Ectodermal cell (in vitro differentiated cells): ENCODE results near the gene SLC38A11.

ENCODE experiments used
- H3K27ac ChIP-seq: 2 replicates; pipeline ENCODE4 v1.7.0; 2013; ENCODE audit warnings: mild to moderate bottlenecking, low read depth, low read length; ENCODE audit not compliant: insufficient read depth, poor library complexity, severe bottlenecking
- H3K27me3 ChIP-seq: 2 replicates; pipeline ENCODE4 v1.7.0; 2013; ENCODE audit warnings: mild to moderate bottlenecking, low read length; ENCODE audit not compliant: insufficient read depth, control insufficient read depth, poor library complexity, severe bottlenecking
- H3K36me3 ChIP-seq: one replicate; pipeline ENCODE4 v1.7.0; 2013; ENCODE audit warnings: low read length; ENCODE audit not compliant: control insufficient read depth, insufficient read depth
- H3K4me1 ChIP-seq: one replicate; pipeline ENCODE4 v1.7.0; 2013; ENCODE audit warnings: low read length; ENCODE audit not compliant: control insufficient read depth, insufficient read depth
- H3K4me3 ChIP-seq: 2 replicates; pipeline ENCODE4 v1.7.0; 2013; ENCODE audit warnings: low read depth, low read length, control low read depth; ENCODE audit not compliant: insufficient read depth
- H3K9me3 ChIP-seq: 2 replicates; pipeline ENCODE4 v1.7.0; 2013; ENCODE audit warnings: mild to moderate bottlenecking, low read length, moderate library complexity; ENCODE audit not compliant: control insufficient read depth
- WGBS, 2 experiments: methylation state at CpG; one replicate each; pipeline ENCODE4 v1.1.7; 2013; ENCODE audit warnings: missing lambda C conversion rate in 2 of 2; 5-methylcytosine and 5-hydroxymethylcytosine counted together

Gene SLC38A11

DNA sequence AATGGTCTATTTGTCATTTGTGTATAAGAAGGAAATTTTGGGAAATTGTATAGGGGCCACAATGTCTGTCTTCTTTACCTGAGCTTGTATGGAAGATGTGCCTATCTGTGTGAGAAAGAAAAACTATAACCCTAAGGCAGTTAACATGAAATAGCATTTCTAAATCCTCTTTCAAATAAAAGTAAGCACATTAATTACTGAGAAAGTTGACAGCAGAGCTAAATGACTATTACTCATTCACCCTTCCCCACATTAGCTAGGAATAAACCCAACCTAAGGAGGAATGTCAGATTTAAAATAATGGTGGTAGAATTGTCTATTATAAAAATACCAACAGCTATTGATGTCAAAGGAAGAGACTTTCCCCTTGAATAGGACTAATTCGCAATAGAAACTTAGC lies 56.2 kb downstream of the SLC38A11 start:
- Histone ChIP-seq H3K4me1 (no peaks in the 10 kb centered on the region), H3K36me3 (no peaks in the 10 kb centered on the region), H3K27ac (no peak overlapping the region), H3K9me3 (no peaks in the 10 kb centered on the region), H3K27me3 (no peaks in the 10 kb centered on the region), H3K4me3 (no peak overlapping the region)
- no CpG with 5 or more reads among the region's 1 CpG for WGBS, 2 experiments

- Histone ChIP-seq H3K36me3 (no peaks in the 10 kb centered on the region), H3K4me3 (no peak overlapping the region), H3K27me3 (no peaks in the 10 kb centered on the region), H3K9me3 (no peaks in the 10 kb centered on the region), H3K27ac (no peak overlapping the region), H3K4me1 (no peaks in the 10 kb centered on the region)
- WGBS, 2 experiments = 91% methylated on average over 3 of the region's 3 CpGs
Observed at GRCh38 chr2:164898475-164898874, 56.9 kb downstream of the SLC38A11 start.

DNA sequence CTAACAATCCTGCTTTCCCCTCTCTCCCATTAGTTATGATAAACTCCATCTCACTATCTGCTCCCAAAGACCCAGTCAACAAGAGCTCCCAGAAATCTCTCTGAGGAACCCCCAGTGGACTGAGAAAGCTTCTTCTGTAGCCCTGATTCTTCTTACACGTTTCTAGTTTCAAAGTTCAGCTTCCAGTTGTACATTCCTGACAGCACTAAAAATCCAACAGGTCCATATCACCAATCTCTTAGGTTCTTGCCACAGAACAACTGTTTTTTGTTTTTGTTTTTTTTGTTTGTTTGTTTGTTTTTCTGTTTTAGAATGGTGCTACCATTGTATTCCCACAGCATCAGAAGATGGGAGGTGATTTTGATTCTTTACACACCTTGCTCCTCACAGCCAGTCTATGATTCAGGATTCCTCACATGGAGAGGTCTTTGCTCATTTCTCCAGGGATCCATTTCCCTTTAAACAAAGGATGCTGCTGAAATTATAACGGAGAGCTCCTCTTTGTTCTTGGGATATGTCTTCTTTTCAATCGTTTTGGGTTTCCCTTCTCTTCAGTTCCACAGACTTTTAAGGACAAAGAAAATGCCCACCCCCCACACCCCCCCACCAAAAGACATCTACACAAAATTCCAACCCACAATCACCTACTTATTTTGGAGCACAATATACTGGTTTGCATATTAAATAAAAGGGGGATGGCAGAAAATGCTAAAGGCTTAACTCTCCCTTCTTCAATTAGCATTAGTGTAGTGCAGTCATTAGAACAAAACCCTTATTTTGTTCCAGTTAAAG lies 57.7 kb downstream of the SLC38A11 start:
- 44 to 55% methylated on average over 3 of the region's 3 CpGs for WGBS, 2 experiments
- no peaks in the 10 kb centered on the region for H3K4me1 ChIP-seq
- no peaks in the 10 kb centered on the region for H3K27me3 ChIP-seq
- H3K4me3 ChIP-seq = no peak overlapping the region
- H3K36me3 ChIP-seq = no peaks in the 10 kb centered on the region
- no peaks in the 10 kb centered on the region for H3K9me3 ChIP-seq
- no peak overlapping the region for H3K27ac ChIP-seq

- no peaks in the 10 kb centered on the region for H3K36me3 ChIP-seq
- no peak overlapping the region for H3K27ac ChIP-seq
- no peak overlapping the region for H3K4me3 ChIP-seq
- H3K4me1 ChIP-seq = no peaks in the 10 kb centered on the region
- 43 to 52% methylated on average over 2 to 3 of the region's 3 CpGs for WGBS, 2 experiments
- H3K9me3 ChIP-seq = no peaks in the 10 kb centered on the region
- H3K27me3 ChIP-seq = no peaks in the 10 kb centered on the region
Observed at GRCh38 chr2:164896634-164897355, 58.5 kb downstream of the SLC38A11 start.

DNA sequence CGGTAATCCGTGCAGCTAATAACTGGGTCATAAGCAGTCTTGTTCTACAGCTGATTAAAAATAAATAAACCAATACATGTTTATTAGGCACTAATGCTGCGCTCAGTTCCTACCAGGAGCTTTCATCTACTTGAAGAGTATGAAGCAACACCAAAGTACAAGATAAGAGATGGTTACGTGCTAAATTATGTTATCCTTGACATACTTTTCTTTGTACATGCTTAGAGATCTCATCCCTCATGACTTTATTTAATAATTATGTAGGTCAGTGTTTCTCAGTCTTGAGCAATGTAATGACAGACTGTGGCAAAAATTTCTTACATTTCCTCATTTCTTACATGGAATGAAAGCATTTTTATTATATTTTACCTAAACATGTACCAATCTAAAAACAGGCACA lies 59.1 kb downstream of the SLC38A11 start:
- 98 to 100% methylated on average over 2 to 4 of the region's 4 CpGs for WGBS, 2 experiments
- H3K36me3 ChIP-seq = no peaks in the 10 kb centered on the region
- no peak overlapping the region for H3K4me3 ChIP-seq
- no peaks in the 10 kb centered on the region for H3K27me3 ChIP-seq
- no peak overlapping the region for H3K27ac ChIP-seq
- no peaks in the 10 kb centered on the region for H3K4me1 ChIP-seq
- H3K9me3 ChIP-seq = no peaks in the 10 kb centered on the region

GRCh38 chr2:164891460-164891859 lies 63.9 kb downstream of the SLC38A11 start:
- H3K27ac ChIP-seq = no peak overlapping the region
- no peaks in the 10 kb centered on the region for H3K9me3 ChIP-seq
- H3K27me3 ChIP-seq = no peaks in the 10 kb centered on the region
- no peak overlapping the region for H3K4me3 ChIP-seq
- no peaks in the 10 kb centered on the region for H3K36me3 ChIP-seq
- no peaks in the 10 kb centered on the region for H3K4me1 ChIP-seq
- WGBS, 2 experiments = 94 to 95% methylated on average over 5 of the region's 5 CpGs

GRCh38 chr2:164890544-164890943 lies 64.8 kb downstream of the SLC38A11 start:
- WGBS, 2 experiments = 63 to 65% methylated on average over 4 of the region's 4 CpGs
- Histone ChIP-seq H3K27ac (no peak overlapping the region), H3K4me1 (no peaks in the 10 kb centered on the region), H3K27me3 (no peaks in the 10 kb centered on the region), H3K9me3 (no peaks in the 10 kb centered on the region), H3K36me3 (no peaks in the 10 kb centered on the region), H3K4me3 (no peak overlapping the region)

DNA sequence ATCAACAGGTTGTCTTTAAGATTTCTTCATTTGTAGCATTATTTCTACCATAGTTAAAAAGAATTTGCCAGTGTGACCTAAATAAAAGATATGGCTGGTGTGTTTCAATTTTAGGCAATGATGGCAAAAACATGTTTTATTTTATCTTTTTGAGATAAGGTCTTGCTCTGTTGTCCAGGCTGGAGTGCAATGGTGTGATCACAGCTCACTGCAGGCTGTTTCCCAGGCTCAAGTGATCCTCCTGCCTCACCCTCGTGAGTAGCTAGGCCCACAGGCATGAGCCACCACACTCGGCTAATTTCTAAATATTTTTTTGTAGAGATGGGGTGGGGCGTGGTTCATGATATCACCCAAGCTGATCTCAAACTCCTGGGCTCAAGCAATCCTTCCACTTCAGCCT lies 66.7 kb downstream of the SLC38A11 start:
- WGBS, 2 experiments = 76 to 91% methylated on average over 3 of the region's 3 CpGs
- no peak overlapping the region for H3K27ac ChIP-seq
- no peaks in the 10 kb centered on the region for H3K4me1 ChIP-seq
- H3K36me3 ChIP-seq = no peaks in the 10 kb centered on the region
- no peaks in the 10 kb centered on the region for H3K9me3 ChIP-seq
- no peak overlapping the region for H3K4me3 ChIP-seq
- no peaks in the 10 kb centered on the region for H3K27me3 ChIP-seq

- H3K36me3 ChIP-seq = no peaks in the 10 kb centered on the region
- H3K4me1 ChIP-seq = no peaks in the 10 kb centered on the region
- H3K4me3 ChIP-seq = no peak overlapping the region
- no peaks in the 10 kb centered on the region for H3K9me3 ChIP-seq
- WGBS, 2 experiments = 90 to 98% methylated on average over 2 to 3 of the region's 4 CpGs
- no peak overlapping the region for H3K27ac ChIP-seq
- no peaks in the 10 kb centered on the region for H3K27me3 ChIP-seq
Observed at GRCh38 chr2:164887434-164888144, 67.7 kb downstream of the SLC38A11 start.

DNA sequence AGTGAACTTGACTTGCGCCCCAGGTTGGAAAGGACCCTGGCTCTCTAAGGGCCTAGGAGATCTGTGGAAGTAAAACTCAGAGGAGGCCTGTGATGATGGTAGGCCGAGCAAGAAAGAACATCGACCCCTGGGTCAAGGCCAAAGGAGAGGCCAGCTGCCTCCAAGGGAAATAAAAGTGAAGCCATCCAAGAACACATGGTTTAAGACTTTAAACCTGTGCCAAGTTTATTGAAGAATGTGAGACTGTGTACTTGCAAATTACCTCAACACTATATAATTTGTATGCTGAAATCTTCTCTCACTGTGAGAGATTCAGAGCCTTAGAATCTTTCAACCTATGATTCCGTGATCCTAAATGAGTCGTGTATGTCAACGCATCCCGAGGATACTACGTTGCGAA lies 73.0 kb downstream of the SLC38A11 start:
- no peak overlapping the region for H3K4me3 ChIP-seq
- no peaks in the 10 kb centered on the region for H3K27me3 ChIP-seq
- no peak overlapping the region for H3K27ac ChIP-seq

More for the DNA sequence above, 73.0 kb downstream of the SLC38A11 start:
- H3K9me3 ChIP-seq = no peaks in the 10 kb centered on the region
- 96% methylated on average over 9 of the region's 9 CpGs for WGBS, 2 experiments
- no peaks in the 10 kb centered on the region for H3K36me3 ChIP-seq
- peaks cover 5% of the 10 kb centered on the region for H3K4me1 ChIP-seq
